Liver (tissue), 3 donors: ENCODE data around the gene DSCAM.

Source experiments
- CTCF ChIP-seq: fragments of 150-350 bp; IDR thresholded peaks from 2 replicates; pipeline ENCODE4 v1.5.1; 2017; ENCODE audit warnings: improper control_type of control experiment, low read depth, low read length; ENCODE audit not compliant: missing input control
- JUND ChIP-seq, 2 donors: IDR thresholded peaks; 2 replicates each; pipeline ENCODE4 v1.6.1; 2016; ENCODE audit warnings: antibody characterized with exemption in 2 of 2
- RAD21 ChIP-seq, 2 donors: IDR thresholded peaks; 2 replicates each; pipeline ENCODE4 v1.6.1; 2016; ENCODE audit warnings: antibody characterized with exemption in 2 of 2, mild to moderate bottlenecking in 2 of 2
- REST ChIP-seq: IDR thresholded peaks from 2 replicates; pipeline ENCODE4 v1.6.1; 2016; ENCODE audit warnings: antibody characterized with exemption, mild to moderate bottlenecking
- RXRA ChIP-seq, 2 donors: IDR thresholded peaks; 2 replicates each; pipeline ENCODE4 v1.6.1; 2017 to 2018; ENCODE audit warnings: antibody characterized with exemption in 2 of 2, mild to moderate bottlenecking in 1 of 2
- SP1 ChIP-seq: IDR thresholded peaks from 2 replicates; pipeline ENCODE4 v1.6.1; 2018; ENCODE audit warnings: antibody characterized with exemption, mild to moderate bottlenecking
- donor health status: healthy.
- donor health status: healthy.

- TF ChIP-seq REST: no peak
- no peak for TF ChIP-seq RXRA (IDR thresholded peaks at IDR 0.05)
- TF ChIP-seq CTCF: no peak
- no peak for TF ChIP-seq JUND (IDR thresholded peaks at IDR 0.05)
- TF ChIP-seq RAD21 (IDR thresholded peaks at IDR 0.05): no peak
- no peak for TF ChIP-seq SP1
Observed at GRCh38 chr21:40463176-40463575, 383.8 kb downstream of the DSCAM start.
